HEK293 (cell line): Measurements from ENCODE around the gene NXN.

Experiments
- KLF1 ChIP-seq: fragments of 450-650 bp; formaldehyde crosslinking; IDR thresholded peaks from 2 replicates; pipeline ENCODE4 v1.5.1; 2016; ENCODE audit warnings: missing biosample characterization, missing genetic modification characterization
- ZBTB8A ChIP-seq: fragments of 450-650 bp; formaldehyde crosslinking; IDR thresholded peaks from 2 replicates; pipeline ENCODE4 v1.5.1; 2016; ENCODE audit warnings: missing biosample characterization, missing genetic modification characterization
- ZNF10 ChIP-seq: fragments of 450-650 bp; formaldehyde crosslinking; IDR thresholded peaks from 2 replicates; pipeline ENCODE4 v1.5.1; 2017; ENCODE audit warnings: missing biosample characterization, missing genetic modification characterization
- ZNF140 ChIP-seq: fragments of 450-650 bp; formaldehyde crosslinking; IDR thresholded peaks from 2 replicates; pipeline ENCODE4 v1.5.1; 2016; ENCODE audit warnings: missing biosample characterization, missing genetic modification characterization
- ZNF513 ChIP-seq: fragments of 450-650 bp; IDR thresholded peaks from 2 replicates; pipeline ENCODE4 v1.5.1; 2018; ENCODE audit warnings: missing biosample characterization, missing genetic modification characterization
- ZNF76 ChIP-seq: fragments of 450-650 bp; formaldehyde crosslinking; IDR thresholded peaks from 2 replicates; pipeline ENCODE4; 2016; ENCODE audit warnings: low read depth, missing biosample characterization, missing genetic modification characterization, borderline replicate concordance
- TF ChIP-seq, protein P1 (sequence below): fragments of 450-650 bp; formaldehyde crosslinking; IDR thresholded peaks from 2 replicates; pipeline ENCODE4 v1.5.1; 2016; ENCODE audit warnings: missing biosample characterization, missing genetic modification characterization
- TF ChIP-seq, protein P2 (sequence below): fragments of 450-650 bp; formaldehyde crosslinking; IDR thresholded peaks from 2 replicates; pipeline ENCODE4 v1.5.1; 2016; ENCODE audit warnings: missing biosample characterization, missing genetic modification characterization
- TF ChIP-seq, protein P3 (sequence below): fragments of 450-650 bp; formaldehyde crosslinking; IDR thresholded peaks from 2 replicates; pipeline ENCODE4 v1.5.1; 2017; ENCODE audit warnings: missing biosample characterization, missing genetic modification characterization

DNA sequence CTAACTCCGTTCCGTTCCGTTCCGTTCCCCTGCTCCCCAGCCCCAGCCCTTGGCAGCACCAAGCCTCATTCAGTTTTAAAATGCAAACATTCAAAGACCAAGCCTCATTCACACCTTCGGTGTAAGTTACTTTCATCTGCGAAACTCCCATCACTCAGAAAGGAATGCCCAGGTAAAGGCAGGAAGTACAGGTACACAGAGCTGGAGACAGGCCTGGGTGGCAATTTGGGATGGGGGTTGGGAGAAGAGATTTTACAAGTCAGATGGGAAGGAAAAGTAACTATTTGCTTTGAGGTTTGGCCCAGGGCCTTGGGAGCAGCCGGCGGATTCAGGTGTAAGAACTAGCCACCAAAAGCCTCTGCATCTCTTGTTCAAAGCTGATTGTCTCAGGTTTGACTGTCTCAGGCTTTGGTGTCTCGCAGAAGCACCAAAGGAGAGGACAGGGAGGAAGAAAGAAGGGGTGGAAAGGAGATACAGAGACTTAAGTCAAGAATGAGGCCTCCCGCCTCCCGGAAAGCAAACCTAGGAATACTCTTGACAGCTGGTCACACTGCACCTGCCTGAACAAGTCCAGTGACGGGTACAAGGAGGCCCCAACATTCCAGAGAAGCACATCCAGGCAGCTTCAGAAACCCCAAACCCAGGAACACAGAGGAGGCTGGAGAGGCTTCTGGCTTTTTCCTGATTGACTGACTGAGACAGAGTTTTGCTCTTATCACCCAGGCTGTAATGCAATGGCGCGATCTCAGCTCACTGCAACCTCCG is 54.7 kb downstream of the NXN start:
- TF ChIP-seq, protein P1, sequence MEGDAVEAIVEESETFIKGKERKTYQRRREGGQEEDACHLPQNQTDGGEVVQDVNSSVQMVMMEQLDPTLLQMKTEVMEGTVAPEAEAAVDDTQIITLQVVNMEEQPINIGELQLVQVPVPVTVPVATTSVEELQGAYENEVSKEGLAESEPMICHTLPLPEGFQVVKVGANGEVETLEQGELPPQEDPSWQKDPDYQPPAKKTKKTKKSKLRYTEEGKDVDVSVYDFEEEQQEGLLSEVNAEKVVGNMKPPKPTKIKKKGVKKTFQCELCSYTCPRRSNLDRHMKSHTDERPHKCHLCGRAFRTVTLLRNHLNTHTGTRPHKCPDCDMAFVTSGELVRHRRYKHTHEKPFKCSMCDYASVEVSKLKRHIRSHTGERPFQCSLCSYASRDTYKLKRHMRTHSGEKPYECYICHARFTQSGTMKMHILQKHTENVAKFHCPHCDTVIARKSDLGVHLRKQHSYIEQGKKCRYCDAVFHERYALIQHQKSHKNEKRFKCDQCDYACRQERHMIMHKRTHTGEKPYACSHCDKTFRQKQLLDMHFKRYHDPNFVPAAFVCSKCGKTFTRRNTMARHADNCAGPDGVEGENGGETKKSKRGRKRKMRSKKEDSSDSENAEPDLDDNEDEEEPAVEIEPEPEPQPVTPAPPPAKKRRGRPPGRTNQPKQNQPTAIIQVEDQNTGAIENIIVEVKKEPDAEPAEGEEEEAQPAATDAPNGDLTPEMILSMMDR (tag by site-specific recombination) = no peak
- TF ChIP-seq ZNF76 (no peak), ZNF140 (tag by site-specific recombination) (no peak), KLF1 (no peak), ZNF10 (no peak), ZNF513 (tag by site-specific recombination) (no peak), ZBTB8A (tag by site-specific recombination) (no peak)
- TF ChIP-seq, protein P2, sequence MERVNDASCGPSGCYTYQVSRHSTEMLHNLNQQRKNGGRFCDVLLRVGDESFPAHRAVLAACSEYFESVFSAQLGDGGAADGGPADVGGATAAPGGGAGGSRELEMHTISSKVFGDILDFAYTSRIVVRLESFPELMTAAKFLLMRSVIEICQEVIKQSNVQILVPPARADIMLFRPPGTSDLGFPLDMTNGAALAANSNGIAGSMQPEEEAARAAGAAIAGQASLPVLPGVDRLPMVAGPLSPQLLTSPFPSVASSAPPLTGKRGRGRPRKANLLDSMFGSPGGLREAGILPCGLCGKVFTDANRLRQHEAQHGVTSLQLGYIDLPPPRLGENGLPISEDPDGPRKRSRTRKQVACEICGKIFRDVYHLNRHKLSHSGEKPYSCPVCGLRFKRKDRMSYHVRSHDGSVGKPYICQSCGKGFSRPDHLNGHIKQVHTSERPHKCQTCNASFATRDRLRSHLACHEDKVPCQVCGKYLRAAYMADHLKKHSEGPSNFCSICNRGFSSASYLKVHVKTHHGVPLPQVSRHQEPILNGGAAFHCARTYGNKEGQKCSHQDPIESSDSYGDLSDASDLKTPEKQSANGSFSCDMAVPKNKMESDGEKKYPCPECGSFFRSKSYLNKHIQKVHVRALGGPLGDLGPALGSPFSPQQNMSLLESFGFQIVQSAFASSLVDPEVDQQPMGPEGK = no peak
- TF ChIP-seq, protein P3, sequence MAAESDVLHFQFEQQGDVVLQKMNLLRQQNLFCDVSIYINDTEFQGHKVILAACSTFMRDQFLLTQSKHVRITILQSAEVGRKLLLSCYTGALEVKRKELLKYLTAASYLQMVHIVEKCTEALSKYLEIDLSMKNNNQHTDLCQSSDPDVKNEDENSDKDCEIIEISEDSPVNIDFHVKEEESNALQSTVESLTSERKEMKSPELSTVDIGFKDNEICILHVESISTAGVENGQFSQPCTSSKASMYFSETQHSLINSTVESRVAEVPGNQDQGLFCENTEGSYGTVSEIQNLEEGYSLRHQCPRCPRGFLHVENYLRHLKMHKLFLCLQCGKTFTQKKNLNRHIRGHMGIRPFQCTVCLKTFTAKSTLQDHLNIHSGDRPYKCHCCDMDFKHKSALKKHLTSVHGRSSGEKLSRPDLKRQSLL (tag by site-specific recombination) = no peak
